ENCODE data around the gene KCNMA1.

The KCNMA1 gene

DNA sequence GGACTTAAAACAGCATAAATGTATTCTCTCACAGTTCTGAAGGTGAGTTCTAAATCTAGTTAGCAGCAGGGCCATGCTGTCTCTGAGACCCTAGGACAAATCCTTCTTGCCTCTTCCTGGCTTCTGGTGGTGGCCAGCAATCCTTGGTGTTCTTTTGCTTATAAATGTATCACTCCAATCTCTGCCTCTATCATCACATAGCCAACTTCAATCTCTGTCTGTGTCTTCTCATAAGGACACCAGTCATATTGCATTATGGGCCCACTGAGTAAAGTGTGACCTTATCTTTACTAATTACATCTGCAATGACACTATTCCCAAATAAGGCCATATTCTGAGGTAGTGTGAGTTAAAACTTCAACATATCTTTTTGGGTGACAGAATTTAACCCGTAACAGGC lies 778.9 kb downstream of the KCNMA1 start:
- DNase-seq = no peak

DNA sequence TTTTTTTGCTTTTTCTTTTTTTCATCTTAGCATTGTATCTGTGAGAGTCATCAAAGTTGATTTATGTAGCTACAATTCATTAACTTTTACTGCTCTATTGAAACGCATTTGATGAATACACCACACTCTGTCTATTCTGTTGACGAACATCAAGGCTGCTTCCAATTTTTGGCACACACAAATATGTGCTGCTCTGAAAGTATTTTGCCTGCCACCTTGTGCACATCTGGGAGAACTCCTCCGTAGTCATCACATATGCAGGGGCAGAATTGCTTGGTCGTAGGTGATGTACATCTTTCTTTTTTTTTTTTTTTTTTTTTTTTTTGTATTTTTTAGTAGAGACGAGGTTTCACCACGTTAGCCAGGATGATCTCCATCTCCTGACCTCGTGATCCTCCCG lies 796.8 kb downstream of the KCNMA1 start:
- DNase-seq = no peak

- DNase-seq = no peak
Measured at GRCh38 chr10:76839276-76839675, 798.3 kb downstream of the KCNMA1 start.

DNA sequence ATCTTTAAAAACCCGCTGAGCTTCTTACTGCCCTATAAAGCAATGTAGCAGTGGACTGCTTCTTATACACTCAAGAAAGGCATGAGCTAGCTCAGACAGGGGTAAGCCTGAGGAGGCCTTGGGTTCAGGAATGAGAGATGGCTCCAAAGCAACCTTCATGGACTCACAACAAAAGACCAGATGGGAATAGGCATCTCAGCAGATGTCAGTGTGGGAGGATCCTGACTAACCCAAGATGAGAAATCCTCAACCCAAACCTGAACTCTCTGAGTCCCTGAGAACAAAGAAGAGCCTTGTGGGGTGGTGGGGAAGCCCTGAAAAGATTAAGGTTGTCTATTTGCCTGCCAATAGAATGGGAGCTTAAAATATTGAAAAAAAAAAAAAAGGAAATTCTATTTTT lies 807.4 kb downstream of the KCNMA1 start:
- DNase-seq = no peak

DNA sequence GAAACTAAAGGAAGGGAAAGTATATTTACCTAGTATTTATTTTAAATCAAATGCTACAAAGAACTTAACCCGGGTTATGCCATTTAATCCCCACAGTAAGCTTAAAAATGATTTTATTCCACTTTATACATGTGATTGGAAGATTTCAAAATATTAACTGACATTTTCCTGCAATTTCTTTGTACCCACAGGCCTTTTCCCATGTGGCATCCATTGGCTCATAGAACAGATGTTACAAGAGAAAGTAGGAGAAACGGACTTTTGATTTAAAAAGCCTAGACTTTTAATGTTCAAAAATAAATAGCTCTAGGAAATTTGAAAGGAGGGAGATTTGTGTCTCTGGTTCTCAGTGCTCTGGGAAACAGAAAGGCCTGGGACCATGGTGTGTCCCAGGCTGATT lies 807.9 kb downstream of the KCNMA1 start:
- DNase-seq = no peak
